Natural killer cell (primary cell): ENCODE measurements around the gene LRRC74B. TPM values are rescaled to one million over a fixed set of nuclear protein-coding genes. Genes with fewer than 3 reads are reported as not detected.
"Not testable (repeated sequence)": the region's sequence is repeated elsewhere in the genome, so short reads cannot be mapped to it uniquely, and the experiment has no call there.

Experiments used
- ATAC-seq, 3 donors: fragments of 150-1000 bp in 2 of 3; fragments of 200-7000 bp in 1 of 3; cut with Tn5 transposase; 1 replicate in 1 of 3; 2 replicates in 2 of 3; pipeline ENCODE4 v1.10.0; 2021; ENCODE audit warnings: mild to moderate bottlenecking in 2 of 3, moderate library complexity in 2 of 3
- DNase-seq, 2 donors: peaks; one replicate each; pipeline versions ENCODE4 v3.0.0 to v3.0.0-alpha.2; 2013 to 2021; ENCODE audit warnings: mixed read lengths in 1 of 2
- H3K27ac ChIP-seq: one replicate; pipeline ENCODE4 v1.5.1; 2013; ENCODE audit warnings: mild to moderate bottlenecking, low read length
- H3K27me3 ChIP-seq: one replicate; pipeline ENCODE4 v1.6.1; 2013; ENCODE audit warnings: low read length; ENCODE audit not compliant: control insufficient read depth, insufficient read depth
- H3K36me3 ChIP-seq: one replicate; pipeline ENCODE4 v1.6.1; 2013; ENCODE audit warnings: low read length; ENCODE audit not compliant: control insufficient read depth, insufficient read depth
- H3K4me1 ChIP-seq: one replicate; pipeline ENCODE4 v1.6.1; 2013; ENCODE audit warnings: low read length; ENCODE audit not compliant: control insufficient read depth, insufficient read depth
- H3K4me3 ChIP-seq: one replicate; pipeline ENCODE4 v1.5.1; 2013; ENCODE audit warnings: low read length
- H3K9me3 ChIP-seq: one replicate; pipeline ENCODE4 v1.6.1; 2013; ENCODE audit warnings: low read length; ENCODE audit not compliant: control insufficient read depth, insufficient read depth
- H3K27ac Mint-ChIP-seq, 2 donors: one replicate each; pipeline ENCODE4 v1.8.0; 2022; ENCODE audit warnings: mild to moderate bottlenecking in 2 of 2, mixed read lengths in 2 of 2, moderate library complexity in 1 of 2
- H3K27me3 Mint-ChIP-seq, 2 donors: one replicate each; pipeline ENCODE4 v1.8.0; 2022; ENCODE audit warnings: low read depth in 2 of 2, mixed read lengths in 2 of 2
- H3K36me3 Mint-ChIP-seq: one replicate; pipeline ENCODE4 v1.8.0; 2022; ENCODE audit warnings: mixed read lengths
- H3K4me1 Mint-ChIP-seq, 2 donors: one replicate each; pipeline ENCODE4 v1.8.0; 2022; ENCODE audit warnings: mixed read lengths in 2 of 2
- H3K4me3 Mint-ChIP-seq: one replicate; pipeline ENCODE4 v1.8.0; 2022; ENCODE audit warnings: mild to moderate bottlenecking, moderate library complexity, mixed read lengths
- H3K9me3 Mint-ChIP-seq, 2 donors: one replicate each; pipeline ENCODE4 v1.8.0; 2022; ENCODE audit warnings: mixed read lengths in 2 of 2
- WGBS: methylation state at CpG from one replicate; pipeline ENCODE4 v1.1.7; 2013; ENCODE audit warnings: missing lambda C conversion rate; ENCODE audit not compliant: insufficient coverage; 5-methylcytosine and 5-hydroxymethylcytosine counted together
- intact Hi-C: fragments of 100-400 bp; cut with micrococcal nuclease; formaldehyde crosslinking; loops from one replicate; pipeline ENCODE4 v1.14.2; 2022
- total RNA-seq, 4 donors: library from RNA; stranded (reverse); fragments of 120-200 nt in 1 of 4; gene quantifications; one replicate each; pipeline versions ENCODE4 v1.2.3 to v1.2.4, GENCODE V29; 2013 to 2022
- TF ChIP-seq, protein P1 (sequence below): fragments of 200-600 bp; IDR thresholded peaks from one replicate; pipeline ENCODE4 v1.8.0; 2022; ENCODE audit warnings: antibody characterized with exemption

Gene LRRC74B
- total RNA-seq, 3 donors from 2014 or later (not counting 1 experiment from before 2014, with no cell fraction given): 0.11 TPM; not detected in 2

DNA sequence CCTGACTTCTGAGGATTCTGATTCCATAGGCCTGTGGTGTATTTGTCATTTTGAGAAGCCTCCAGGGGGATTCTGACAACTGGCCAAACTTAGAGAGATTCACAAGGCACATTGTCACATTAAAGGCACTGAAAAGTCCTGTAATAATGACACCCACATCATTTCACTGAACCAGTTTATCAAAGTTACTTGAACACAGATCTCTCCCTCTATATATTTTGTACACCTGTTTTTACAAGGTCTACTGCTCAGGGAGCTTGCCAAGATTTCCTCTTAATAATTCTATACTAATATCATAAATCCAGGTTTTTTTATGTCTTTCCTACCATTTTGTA lies 50.0 kb downstream of the LRRC74B start:
- Histone ChIP-seq H3K36me3 (no peaks in the 10 kb centered on the region), H3K27ac (no peak overlapping the region), H3K4me3 (no peak overlapping the region), H3K9me3 (no peaks in the 10 kb centered on the region), H3K4me1 (no peaks in the 10 kb centered on the region), H3K27me3 (peaks cover 2% of the 10 kb centered on the region)
- intact Hi-C loops: no loop called here
- no peak overlapping the region for H3K27ac Mint-ChIP-seq
- H3K27me3 Mint-ChIP-seq: peaks cover 2 to 7% of the 10 kb centered on the region in 2 donors
- TF ChIP-seq, protein P1, sequence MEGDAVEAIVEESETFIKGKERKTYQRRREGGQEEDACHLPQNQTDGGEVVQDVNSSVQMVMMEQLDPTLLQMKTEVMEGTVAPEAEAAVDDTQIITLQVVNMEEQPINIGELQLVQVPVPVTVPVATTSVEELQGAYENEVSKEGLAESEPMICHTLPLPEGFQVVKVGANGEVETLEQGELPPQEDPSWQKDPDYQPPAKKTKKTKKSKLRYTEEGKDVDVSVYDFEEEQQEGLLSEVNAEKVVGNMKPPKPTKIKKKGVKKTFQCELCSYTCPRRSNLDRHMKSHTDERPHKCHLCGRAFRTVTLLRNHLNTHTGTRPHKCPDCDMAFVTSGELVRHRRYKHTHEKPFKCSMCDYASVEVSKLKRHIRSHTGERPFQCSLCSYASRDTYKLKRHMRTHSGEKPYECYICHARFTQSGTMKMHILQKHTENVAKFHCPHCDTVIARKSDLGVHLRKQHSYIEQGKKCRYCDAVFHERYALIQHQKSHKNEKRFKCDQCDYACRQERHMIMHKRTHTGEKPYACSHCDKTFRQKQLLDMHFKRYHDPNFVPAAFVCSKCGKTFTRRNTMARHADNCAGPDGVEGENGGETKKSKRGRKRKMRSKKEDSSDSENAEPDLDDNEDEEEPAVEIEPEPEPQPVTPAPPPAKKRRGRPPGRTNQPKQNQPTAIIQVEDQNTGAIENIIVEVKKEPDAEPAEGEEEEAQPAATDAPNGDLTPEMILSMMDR: no peak
- H3K9me3 Mint-ChIP-seq: no peaks in the 10 kb centered on the region
- ATAC-seq: no peak
- no peaks in the 10 kb centered on the region for H3K36me3 Mint-ChIP-seq
- DNase-seq: no peak
- no peaks in the 10 kb centered on the region for H3K4me1 Mint-ChIP-seq
- H3K4me3 Mint-ChIP-seq: no peak overlapping the region

DNA sequence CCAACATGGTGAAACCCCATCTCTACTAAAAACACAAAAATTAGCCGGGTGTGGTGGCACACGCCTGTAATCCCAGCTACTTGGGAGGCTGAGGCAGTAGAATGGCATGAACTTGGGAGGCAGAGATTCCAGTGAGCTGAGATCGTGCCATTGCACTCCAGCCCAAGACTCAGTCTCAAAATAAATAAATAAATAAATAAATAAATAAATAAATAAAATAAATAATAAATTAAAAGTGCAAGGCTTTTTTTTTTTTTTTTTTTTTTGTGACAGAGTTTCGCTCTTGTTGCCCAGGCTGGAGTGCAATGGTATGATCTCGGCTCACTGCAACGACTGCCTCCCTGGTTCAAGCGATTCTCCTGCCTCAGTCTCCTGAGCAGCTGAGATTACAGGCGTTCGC lies 51.1 kb downstream of the LRRC74B start:
- H3K9me3 Mint-ChIP-seq, ATAC-seq, H3K27ac ChIP-seq: not testable (repeated sequence)

DNA sequence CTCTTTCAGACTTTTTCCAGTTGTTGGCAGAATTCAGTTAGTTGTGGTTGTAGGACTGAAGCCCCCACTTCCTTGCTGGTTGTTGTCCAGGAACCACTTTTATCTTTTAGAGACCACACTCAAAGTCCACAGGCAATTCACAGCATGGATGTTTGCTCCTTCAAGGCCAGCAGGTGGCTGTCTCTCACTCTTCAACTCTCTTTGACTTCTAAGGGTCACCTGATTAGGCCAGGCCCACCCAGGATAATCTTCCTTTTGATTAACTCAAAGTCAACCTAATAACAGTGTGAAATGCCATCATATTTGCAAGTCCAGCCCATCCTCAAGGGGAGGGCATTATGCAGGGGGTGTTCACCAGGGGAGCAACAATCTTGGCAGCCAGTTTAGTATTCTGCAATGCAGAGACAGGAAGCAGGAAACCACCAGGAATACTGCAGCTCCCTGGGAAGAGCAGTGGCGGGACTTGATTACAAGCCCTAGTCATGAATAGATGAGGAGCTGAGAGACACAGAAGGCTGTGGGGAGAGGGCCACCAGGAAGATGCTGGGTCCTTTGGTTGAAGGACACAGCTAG lies 52.4 kb downstream of the LRRC74B start:
- Histone ChIP-seq H3K27ac (no peak overlapping the region), H3K4me1 (peaks cover 6% of the 10 kb centered on the region), H3K9me3 (no peaks in the 10 kb centered on the region), H3K4me3 (no peak overlapping the region), H3K36me3 (no peaks in the 10 kb centered on the region), H3K27me3 (peaks cover 2% of the 10 kb centered on the region)
- H3K27ac Mint-ChIP-seq: no peak overlapping the region
- no peaks in the 10 kb centered on the region for H3K36me3 Mint-ChIP-seq
- DNase-seq (no peak), ATAC-seq (no peak)
- 91% methylated on average over 1 of the region's 1 CpG for WGBS
- no peaks in the 10 kb centered on the region for H3K9me3 Mint-ChIP-seq
- H3K4me3 Mint-ChIP-seq: no peak overlapping the region
- H3K27me3 Mint-ChIP-seq: peaks cover 7 to 13% of the 10 kb centered on the region in 2 donors
- peaks cover 8% of the 10 kb centered on the region in 2 donors for H3K4me1 Mint-ChIP-seq
- TF ChIP-seq, protein P1: no peak
- intact Hi-C loops: no loop called here

More for the DNA sequence above, 51.1 kb downstream of the LRRC74B start:
- H3K36me3 Mint-ChIP-seq, H3K4me1 Mint-ChIP-seq, H3K4me3 Mint-ChIP-seq, H3K9me3 ChIP-seq, H3K27ac Mint-ChIP-seq, H3K27me3 Mint-ChIP-seq, H3K27me3 ChIP-seq, H3K4me3 ChIP-seq, DNase-seq, intact Hi-C loops, H3K4me1 ChIP-seq, H3K36me3 ChIP-seq: not testable (repeated sequence)
- 93% methylated on average over 8 of the region's 9 CpGs for WGBS

DNA sequence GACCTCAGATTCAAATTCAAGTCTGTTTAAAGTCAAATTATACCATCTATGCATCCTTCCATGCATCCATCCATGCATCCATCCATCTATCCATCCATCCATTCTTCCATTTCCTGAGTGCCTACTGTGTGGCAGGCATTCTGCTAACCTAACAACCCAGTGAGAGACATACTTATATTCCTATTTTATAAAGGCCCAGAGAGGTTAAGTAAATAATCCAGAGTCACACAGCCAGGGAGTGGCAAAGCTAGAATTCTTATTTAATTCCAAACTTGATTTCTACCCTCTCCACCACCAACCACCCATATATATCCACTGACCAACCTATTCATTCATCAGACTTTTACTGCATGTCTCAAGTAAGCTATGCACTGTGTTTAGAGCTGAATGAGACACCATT lies 53.8 kb downstream of the LRRC74B start:
- H3K9me3 ChIP-seq: no peaks in the 10 kb centered on the region
- Mint-ChIP-seq H3K4me1 (peaks cover 8% of the 10 kb centered on the region in 2 donors), H3K4me3 (no peak overlapping the region), H3K27ac (no peak overlapping the region), H3K9me3 (no peaks in the 10 kb centered on the region), H3K27me3 (peaks cover 15 to 22% of the 10 kb centered on the region in 2 donors), H3K36me3 (no peaks in the 10 kb centered on the region)
- H3K4me1 ChIP-seq: peaks cover 6% of the 10 kb centered on the region
- ATAC-seq: no peak
- no peak overlapping the region for H3K27ac ChIP-seq
- no peak overlapping the region for H3K4me3 ChIP-seq
- no peak for DNase-seq
- H3K36me3 ChIP-seq: no peaks in the 10 kb centered on the region
- TF ChIP-seq, protein P1: no peak
- intact Hi-C loops: no loop called here
- peaks cover 2% of the 10 kb centered on the region for H3K27me3 ChIP-seq
